NCI-H187 treated with DMSO at 0.1 percent for 48 hours (cell line): Measurements from ENCODE around the gene ALOX5.

ENCODE experiments used
- DNase-seq: peaks from one replicate; lab custom pipeline; 2025; lab: John Stamatoyannopoulos, UW

Gene ALOX5

DNA sequence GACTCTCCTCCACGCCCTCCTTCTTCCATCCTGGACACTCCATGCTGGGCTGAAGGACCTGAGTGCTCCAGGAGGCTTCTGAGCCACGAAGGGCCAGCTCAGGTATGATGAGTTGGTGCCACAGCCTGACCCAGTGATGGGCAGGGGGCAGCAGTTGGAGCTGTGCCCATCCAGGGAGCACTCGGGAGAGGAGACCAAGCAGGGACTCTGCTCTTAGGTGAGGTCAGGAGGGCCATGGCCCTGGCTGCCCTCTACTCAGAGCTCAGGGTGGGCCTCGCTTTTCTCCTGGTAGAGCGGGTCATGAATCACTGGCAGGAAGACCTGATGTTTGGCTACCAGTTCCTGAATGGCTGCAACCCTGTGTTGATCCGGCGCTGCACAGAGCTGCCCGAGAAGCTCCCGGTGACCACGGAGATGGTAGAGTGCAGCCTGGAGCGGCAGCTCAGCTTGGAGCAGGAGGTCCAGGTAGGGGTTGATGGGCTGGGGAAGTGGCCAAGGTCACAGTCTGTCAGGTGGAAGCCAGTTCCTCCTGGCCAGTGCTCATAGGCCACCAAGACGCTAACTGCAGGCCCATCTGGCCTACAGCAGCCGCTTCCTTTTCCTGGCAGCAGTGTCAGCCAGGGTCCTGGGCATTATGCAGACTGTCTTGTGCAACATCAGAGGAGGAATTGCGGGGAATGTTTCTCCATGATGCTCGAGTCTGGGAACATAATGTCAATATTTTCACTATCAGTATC, 50.8 kb downstream of the ALOX5 start:
- DNase-seq, result no peak

GRCh38 chr10:45425621-45426563, 51.9 kb downstream of the ALOX5 start:
- no peak for DNase-seq

DNA sequence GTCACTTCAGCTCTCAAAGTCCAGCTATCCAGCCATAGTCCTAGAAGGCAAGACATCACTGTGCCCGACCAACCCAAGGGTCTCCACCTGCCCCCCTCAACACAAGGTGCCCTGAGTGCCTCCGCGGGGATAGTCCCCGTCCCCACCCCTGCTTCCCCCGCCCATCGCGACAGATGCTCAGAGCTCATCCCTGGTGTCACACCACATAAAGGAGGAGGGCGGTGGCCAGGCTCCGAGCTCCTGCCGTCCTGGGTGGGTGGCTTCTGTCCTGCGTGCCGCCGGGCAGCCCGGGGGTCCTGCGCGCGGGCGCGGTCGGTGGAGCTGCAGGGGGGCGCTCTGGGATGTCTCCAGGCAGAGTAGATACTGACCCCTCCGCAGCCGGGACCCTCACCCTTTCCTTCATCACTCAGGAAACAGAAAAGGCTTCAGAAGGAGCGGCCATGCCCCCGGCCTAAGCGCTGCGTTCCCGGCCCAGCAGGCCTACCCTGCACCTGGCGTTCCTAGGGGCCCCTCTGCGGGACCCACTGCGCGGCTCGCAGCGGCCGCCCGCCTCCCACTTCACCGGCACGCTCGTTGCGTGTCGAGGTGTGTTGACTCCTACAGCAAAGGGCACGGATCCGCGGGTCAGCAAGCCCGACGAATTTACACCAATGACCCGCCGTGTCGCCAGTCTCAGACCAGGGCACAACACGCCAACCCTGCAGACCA, 53.4 kb downstream of the ALOX5 start:
- DNase-seq, result no peak

DNA sequence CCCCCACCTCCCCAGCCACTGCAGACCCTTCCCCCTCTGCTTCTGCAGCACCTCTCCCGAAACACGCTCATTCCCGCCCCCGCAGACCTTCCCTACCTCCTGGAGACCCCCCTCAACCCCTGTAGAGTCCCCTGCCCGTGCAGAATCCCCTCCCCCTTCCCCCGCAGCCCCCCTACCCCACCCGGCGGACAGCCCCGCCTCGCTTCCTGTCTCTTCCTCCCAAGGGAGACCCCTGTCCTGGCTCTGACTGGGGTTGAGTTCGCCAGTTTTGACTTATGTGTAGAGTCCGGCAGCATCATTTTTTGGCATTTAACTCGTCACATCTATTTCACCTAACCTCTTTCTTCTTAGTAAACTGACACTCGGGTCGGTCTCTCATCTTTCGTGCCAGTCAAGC, 54.0 kb downstream of the ALOX5 start:
- no peak for DNase-seq

- no peak for DNase-seq
Observed at GRCh38 chr10:45428611-45429510, 54.8 kb downstream of the ALOX5 start.

DNA sequence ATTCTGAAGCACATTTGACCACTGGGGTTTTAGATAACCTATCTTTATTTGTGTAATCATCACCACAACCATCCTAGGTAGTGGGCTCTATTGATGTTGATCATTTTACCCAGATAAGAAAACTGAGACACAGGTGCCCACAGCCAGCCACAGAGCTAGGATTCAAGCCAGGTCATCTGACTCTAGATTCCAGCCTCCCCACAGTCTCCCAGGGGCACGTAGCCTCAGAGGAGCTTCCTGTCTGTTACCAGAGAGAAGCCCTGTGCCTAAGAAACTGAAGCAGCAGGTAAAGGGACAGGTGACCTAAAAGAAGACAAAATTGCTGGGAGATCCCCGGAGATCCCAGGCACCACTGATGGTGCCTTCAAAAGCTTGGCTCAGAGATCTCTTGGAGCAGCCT, 55.8 kb downstream of the ALOX5 start:
- DNase-seq, result no peak

GRCh38 chr10:45432113-45432512, 58.1 kb downstream of the ALOX5 start:
- DNase-seq, result no peak

- DNase-seq, result no peak
Observed at GRCh38 chr10:45432700-45433472, 58.9 kb downstream of the ALOX5 start.

DNA sequence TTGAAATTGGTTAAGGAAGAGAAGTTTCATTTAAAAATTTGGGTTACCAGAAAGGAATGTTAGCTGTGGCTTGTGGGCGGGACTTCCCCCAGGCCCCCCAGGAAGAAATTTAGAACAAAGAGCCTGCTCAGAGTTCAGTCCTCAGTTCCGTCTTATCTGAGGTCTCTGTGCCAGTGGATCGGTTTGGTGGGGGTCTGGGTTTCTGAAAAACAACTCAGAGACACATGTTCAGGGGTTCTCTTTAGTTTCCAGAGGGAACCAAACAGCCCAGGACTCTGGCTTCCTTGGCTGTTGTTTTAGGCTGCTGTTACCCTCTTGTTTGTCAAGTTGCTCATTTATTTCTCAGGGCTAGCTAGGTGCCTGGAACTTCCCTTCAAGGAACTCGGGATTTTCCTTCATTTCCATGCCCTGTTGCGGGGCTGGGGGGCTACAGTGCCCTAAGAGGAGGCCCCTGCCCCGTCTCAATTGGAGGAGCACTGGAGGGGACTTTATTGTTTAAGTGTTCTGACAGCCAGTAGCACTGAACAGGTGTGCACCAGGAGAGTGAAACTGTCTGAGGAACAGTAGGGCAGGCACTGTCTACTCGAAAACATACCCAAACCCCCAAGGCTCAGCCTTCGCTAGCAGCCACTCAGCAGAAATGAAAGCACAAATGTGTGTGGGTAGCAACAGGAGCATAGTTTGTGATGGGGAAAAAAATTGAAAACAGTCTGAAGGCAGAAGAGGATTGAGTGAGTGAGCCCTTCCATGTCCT, 59.9 kb downstream of the ALOX5 start:
- DNase-seq, result no peak

DNA sequence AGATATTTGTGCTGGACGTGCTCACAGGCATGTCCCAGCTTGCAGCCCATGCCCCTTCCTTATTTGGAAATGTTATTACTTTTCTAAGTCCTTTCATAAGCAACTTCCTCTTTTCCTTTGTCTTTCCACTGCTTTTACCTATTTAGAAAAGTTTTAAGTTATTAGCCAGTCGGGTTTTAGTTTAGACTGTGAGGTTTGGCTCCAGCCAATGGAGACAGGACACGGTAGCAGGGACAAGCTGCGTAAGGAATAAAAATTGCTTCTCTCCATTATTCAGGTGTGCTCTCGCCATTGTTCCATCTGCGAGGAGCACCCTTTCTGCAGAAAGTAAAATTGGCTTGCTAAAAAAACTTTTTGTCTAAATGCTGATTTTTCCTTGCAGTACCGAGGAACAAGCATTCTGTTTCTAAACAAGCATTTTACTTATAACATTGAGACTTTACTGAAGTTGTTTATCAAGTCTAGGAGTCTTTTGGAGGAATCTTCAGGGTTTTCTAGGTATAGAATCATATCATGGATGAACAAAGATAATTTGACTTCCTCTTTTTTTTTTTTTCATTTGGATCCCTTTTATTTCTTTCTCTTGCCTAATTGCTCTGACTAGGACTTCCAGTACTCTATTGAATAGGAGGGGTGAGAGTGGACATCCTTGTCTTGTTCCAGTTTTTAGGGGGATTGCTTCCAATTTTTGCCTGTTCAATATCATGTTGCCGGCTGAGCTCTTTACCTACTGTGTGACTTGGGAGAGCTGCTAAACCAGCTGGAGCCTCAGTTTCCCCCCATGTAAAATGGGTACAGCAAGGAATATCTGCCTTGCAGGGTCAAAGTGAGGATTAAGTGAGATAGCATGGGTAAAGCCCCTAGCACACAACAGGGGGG, 63.8 kb downstream of the ALOX5 start:
- no peak for DNase-seq

- no peak for DNase-seq
Observed at GRCh38 chr10:45438466-45439090, 64.6 kb downstream of the ALOX5 start.

- no peak for DNase-seq
Observed at GRCh38 chr10:45439365-45439764, 65.3 kb downstream of the ALOX5 start.

GRCh38 chr10:45439873-45440272, 65.9 kb downstream of the ALOX5 start:
- no peak for DNase-seq

DNA sequence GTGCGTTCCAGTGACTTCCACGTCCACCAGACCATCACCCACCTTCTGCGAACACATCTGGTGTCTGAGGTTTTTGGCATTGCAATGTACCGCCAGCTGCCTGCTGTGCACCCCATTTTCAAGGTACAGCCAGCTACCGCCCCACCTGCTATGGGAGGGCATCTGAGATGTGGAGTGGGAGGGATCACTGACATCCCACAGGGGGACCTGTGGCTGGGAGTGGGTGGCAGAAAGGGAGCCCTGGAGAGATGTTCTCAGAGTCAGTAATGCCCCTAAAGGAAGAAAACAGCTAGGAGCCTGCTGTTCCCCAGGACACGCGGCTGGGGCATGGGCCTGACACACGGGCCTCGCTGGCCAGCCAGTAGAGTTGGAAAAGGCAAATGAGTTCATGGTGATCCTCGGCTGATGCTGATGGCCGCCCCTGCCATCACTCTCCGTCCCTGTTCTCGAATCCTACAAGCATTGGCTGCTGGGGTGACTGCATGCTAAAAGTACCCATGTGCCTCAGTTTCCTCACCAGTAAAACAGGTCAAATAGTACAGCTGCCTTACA, 66.6 kb downstream of the ALOX5 start:
- no peak for DNase-seq

DNA sequence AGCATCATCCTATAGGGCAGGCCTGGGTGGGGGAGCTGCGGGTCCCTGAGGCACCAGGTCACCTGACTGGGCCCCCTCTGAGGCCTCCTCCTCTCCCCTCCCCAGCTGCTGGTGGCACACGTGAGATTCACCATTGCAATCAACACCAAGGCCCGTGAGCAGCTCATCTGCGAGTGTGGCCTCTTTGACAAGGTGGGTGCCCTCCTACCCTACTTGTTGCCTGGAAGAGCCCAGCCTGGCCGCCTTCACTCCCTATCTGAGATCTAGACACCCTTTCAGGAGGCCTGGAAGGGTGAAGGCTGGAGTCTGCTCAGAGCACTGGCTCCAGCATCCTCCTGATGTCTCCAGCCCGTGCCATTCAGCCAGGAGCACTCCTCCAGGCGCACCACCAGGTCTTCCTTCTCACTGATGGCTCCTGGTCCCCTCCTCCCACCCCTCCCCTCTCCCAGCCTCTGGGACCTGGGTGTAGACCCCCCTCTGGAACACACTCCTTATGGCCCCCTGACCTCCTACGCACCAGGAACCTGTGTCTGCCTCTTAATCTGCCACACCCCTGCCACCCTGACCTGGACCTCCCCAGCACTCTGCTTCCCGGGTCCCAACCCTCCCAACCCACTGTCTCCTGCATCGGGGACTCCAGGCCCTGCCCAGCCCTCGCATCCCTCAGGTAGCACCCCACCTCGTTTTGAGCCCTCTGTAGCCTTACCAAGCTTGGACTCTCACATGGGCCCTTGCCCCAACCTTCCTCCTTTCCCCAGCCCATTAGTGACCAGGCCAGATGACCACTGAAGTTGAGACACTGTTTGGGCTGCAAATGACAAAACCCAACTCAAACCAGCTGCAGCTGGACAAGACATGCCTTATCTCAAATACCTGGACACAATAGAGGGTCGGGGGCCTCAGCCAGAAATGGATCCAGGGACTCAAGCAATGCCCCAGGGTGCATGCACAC, 67.5 kb downstream of the ALOX5 start:
- no peak for DNase-seq

- no peak for DNase-seq
Observed at GRCh38 chr10:45442251-45442650, 68.2 kb downstream of the ALOX5 start.

- no peak for DNase-seq
Observed at GRCh38 chr10:45442662-45443061, 68.6 kb downstream of the ALOX5 start.
